Umbilical cord (tissue), 2 donors: ENCODE results near the gene MTNR1A. TPM values are rescaled to one million over a fixed set of nuclear protein-coding genes. Genes with fewer than 3 reads are reported as not detected.
"Not testable (repeated sequence)": the region's sequence is repeated elsewhere in the genome, so short reads cannot be mapped to it uniquely, and the experiment has no call there.

Experiments used
- DNase-seq: peaks from one replicate; pipeline ENCODE4 v3.0.0-alpha.2; 2015; ENCODE audit warnings: low spot score
- total RNA-seq: library from RNA; depleted of rRNA; stranded (reverse); fragments of >200 nt; gene quantifications from one replicate; pipeline ENCODE4 v1.2.3, GENCODE V29; 2014; ENCODE audit warnings: low replicate concordance; ENCODE audit not compliant: insufficient read depth

Gene MTNR1A
- total RNA-seq, 1 donor from 2014 or later = not detected

DNA sequence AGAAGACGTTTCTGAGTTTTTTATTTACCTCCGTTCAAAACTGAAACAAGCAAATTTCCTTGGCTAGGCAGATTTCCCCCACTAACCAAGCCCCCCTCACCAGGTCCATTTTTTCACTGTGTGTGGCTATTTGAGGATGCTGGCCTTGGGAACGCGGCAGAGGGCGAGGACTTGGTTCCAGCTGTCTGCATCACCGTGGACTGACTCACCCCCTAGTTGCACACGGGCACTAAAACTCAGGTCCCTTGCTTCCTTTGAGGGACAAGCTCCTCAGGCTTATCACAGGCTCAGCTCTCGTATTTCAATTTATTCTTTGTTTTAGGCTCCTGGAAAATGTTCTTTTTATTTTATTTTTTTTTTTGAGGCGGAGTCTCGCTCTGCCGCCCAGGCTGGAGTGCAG lies 8.4 kb upstream of the MTNR1A start:
- no peak for DNase-seq

DNA sequence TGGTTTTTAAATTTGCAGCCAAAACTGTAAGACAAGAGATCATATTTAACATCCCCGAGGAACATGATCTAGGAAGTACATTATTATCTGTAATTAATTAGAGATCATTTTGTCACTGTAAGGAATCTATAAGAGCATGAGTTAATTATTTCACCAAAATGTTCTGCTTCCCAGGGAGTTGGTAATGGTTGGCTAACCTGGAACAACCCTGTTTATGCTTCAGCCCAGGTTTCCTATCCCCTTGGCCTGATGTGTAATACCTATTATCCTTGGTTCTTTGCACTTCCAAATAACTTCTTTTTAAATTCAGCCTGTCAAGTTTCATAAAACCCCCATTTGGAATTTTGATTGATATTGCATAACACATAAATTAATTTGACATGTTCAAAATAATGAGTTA lies 6.4 kb upstream of the MTNR1A start:
- no peak for DNase-seq

DNA sequence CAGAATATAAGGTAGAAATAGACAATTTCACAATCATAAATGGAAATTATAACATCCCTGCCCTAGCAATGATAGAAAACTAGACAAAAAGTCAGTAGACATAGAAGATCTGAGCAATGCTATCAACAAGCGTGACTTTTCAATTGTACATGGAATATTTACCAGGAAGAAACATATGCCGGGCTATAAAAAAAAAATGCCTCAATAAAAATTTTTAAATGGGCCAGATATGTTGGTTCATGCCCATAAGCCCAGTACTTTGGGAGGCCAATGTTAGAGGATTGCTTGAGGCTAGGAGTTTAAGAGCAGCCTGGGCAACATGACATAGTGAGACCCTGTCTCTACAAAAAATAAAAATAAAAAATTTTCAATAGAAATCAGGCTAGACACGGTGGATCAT lies 5.3 kb upstream of the MTNR1A start:
- no peak for DNase-seq

DNA sequence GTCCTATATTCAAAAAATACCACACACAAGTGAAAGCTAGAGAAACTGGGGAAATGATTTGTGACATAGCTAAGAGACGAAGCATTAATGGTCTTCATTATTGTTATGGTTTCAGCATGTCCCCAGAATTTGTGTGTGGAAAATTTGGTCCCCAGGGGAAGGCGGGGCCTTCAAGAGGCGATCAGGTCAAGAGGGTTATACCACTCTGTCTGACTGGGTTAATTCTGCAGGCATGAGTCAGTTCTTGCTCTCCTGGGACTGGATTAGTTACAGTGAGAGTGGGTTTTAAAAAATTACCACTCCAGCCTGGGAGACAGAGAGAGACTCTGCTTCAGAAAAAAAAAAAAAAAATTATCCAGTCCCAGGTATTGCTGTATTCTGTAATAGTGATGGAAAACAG lies 2.1 kb upstream of the MTNR1A start:
- no peak for DNase-seq

DNA sequence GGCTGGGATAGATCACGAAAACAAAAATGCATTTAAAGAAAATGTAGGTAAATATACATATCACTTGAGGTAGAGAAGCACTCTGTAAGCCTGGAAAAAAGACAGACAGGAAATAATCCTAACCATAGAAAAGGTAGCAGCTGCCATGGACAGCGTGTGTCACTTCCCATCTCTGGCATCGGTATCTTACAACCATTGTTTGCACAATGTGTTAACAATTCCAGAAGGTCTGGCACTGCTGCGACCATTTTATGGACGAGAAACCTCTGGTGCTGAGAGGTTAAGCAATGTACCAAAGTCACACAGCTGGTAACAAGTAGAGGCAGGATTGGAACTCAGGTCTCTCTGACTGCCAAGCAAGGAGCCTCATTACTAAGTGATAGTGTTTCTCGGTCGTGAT lies 1.7 kb upstream of the MTNR1A start:
- no peak for DNase-seq

DNA sequence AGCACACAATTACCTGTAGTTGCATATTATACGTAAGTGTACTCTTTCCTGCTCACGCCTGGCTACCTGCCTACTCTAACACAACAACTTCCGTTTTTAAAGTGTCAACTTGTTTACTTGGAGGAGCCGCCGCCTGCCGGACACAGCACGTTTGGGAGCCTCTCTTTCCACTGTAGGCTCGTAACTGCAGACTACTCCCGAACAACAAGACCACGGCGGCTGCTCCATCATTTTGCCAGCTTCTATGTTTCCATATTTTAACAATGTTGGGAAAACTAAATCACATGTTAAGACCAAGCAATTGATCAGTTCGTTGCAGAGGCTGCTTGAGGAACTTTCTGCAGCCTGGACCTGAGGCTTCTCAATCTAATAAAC lies 841 bp downstream of the MTNR1A start:
- no peak for DNase-seq

DNA sequence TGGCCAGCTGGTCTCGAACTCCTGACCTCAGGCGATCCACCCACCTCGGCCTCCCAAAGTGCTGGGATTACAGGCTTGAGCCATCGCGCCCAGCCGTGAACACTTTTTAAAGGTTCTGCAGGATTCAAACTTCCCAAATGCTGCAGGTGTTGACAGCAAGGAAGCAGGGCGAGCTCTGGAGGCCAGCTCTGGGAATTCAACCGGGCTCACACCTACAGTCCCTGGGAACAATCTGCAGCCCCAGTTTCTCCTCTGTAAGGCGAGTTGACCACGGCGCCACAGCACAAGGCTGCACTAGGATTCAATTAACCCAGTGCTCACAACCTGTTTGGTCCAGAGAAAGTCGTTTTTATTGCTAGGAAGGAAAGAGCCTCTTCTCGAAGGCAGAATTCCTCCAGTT lies 1.6 kb downstream of the MTNR1A start:
- DNase-seq = no peak

DNA sequence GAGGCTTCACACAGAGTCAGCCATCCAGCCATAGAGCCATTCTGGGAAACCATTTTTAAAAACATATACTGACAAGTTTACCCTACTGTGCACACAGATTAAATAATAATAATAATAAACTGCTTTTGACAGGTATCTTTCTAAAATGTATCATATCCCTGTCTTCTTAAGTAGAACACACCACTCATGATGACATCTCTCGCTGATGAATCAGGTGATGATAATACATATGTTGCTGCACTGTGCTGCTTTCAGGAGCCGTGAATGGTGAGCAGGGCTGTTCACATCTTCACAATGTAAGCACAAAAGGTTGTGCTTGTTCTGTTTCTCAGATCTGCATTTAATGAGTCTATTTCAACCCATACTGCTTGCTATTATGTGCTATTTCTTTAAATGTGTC lies 3.5 kb downstream of the MTNR1A start:
- no peak for DNase-seq

DNA sequence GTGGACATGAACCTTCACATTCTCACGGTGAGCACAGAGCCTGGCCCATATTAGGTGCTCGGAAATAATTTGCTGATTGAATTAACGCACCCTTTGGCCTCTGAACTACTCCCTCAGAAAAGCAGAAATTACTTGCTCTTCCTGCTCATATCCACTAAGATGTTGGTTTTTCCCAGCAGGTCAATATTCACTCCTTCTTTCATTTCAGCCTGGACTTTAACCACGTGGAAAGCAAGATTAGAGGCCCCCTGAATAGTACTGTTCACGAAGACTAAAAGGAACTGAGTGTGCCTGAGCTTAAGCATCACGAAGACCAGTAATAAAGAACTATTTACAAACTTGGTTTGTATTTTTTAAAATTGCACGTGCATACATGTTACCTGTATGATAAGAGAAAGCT lies 9.9 kb downstream of the MTNR1A start:
- no peak for DNase-seq

DNA sequence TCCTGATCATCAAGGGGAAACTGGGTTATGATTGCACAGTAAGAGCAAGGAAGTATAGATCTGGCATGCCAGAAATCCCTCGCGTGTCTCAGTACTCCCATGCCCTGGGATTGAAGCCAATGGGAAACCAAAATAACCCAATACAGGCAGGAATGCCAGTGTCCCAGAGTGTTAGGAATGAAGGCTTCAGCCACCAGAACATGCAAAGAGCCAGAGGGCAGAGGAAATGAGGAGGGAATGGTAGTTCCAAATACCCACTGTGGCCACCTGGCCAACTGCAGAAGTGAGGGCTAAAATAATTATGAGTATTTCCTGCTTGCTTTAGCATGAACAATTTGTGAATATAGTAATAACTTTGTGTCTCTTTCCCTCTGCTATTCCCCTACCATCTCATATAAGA lies 12.2 kb downstream of the MTNR1A start:
- no peak for DNase-seq

DNA sequence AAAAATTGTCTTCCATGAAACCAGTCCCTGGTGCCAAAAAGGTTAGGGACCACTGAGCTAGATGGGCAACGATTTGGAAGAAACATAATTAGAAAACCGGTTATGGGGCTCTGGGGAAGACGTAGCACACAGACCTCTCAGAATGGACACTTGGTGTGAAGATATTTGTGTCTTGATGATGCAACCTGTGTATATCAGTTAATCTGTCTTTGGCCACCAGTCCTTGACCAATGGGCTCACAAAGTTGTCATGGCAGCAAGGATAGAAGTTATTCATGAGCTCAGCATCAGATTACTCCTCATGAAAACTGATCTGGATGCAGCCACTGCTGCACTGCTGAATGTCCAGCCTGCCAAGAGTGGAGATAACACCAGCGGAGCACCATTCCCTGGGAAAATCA lies 13.6 kb downstream of the MTNR1A start:
- DNase-seq = no peak

DNA sequence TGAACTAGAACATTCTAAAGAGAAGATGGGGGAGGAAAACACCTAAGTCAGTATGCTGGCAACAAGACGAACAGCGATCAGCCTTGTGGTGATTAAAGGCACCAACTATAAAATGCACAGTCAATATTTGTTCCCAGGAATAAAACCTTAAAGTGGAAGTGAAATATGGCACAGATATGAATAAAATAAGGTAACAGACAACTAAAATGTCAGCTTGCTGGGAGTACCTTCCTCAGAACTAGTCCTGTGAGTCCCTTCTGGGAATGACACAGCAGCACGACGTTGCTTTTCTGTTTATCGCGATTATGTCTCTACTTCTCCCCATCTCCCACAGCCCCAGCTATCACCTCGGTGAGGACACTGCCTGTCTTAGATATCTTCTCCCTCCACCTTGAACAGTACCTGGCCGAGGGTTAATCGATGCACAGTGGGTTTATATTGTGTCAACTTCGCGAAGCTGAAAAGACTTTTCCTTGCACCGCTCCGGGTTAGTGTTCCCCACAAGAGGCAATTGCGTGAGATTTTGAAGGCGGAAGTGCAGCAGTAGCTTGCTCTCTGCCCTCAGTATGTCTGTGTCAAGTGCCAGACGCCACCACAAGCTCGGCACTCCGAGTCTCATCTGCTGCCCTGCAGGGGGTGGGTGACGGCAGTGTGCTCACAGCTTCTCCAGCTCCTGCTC lies 17.4 kb downstream of the MTNR1A start:
- DNase-seq = no peak

DNA sequence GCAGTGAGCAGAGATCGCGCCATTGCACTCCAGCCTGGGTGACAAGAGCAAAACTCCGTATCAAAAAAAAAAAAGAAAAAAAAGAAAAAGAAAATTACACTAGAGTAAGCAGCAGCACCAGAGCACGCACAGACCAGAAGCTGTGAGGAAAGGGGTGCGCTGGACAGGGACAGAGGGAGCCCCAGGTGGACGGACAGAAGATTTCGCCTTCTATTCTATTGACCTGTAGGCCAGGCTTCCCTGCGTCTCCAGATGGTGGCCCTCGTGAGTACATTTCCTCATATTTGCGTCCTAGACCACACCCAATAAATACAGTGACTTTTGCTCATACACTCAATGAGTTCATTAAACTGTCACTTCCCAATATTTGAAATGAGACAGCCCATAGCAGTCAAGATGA lies 19.1 kb downstream of the MTNR1A start:
- DNase-seq = no peak

DNA sequence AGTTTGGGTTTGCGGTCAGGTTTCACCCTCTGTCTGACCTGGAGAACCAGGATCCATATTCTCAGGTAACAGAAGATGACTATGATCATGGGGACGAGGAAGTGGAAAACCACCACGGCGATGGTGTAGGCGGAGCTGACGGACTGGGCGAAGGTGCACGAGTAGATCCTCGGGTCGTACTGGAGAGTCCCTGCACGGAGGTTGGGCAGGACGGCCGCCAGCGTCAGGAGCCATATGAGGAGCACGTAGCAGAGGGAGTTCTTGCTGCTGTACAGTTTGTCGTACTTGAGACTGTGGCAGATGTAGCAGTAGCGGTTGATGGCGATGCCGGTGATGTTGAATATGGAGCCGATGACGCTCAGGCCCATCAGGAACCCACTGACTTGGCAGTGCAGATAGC lies 21.3 kb downstream of the MTNR1A start:
- no peak for DNase-seq

DNA sequence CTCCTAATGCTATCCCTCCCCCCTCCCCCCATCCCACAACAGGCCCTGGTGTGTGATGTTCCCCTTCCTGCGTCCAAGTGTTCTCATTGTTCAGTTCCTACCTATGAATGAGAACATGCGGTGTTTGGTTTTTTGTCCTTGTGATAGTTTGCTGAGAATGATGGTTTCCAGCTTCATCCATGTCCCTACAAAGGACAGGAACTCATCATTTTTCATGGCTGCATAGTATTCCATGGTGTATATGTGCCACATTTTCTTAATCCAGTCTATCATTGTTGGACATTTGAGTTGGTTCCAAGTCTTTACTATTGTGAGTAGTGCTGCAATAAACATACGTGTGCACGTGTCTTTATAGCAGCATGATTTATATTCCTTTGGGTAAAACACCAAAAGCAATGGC lies 31.4 kb downstream of the MTNR1A start:
- not testable (repeated sequence) for DNase-seq

DNA sequence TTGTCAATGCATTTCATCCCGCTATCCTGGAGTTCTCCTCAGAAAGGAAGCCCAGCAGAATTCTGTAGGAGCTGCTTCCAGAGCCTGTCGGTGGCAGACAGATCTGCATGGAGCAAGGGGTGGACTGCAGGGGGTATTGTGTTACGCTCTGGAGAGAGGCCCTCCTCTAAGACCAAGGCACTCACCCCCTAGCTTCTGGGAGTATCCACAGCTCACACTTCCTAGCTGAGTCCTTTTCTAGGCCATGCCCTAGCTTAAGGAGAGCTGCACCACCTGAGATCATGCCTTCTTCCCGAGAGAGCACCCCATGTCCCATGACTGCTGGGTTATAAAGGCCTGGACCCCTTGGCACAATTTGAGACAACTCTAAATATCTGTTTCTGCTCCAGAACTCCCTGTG lies 39.1 kb downstream of the MTNR1A start:
- no peak for DNase-seq

DNA sequence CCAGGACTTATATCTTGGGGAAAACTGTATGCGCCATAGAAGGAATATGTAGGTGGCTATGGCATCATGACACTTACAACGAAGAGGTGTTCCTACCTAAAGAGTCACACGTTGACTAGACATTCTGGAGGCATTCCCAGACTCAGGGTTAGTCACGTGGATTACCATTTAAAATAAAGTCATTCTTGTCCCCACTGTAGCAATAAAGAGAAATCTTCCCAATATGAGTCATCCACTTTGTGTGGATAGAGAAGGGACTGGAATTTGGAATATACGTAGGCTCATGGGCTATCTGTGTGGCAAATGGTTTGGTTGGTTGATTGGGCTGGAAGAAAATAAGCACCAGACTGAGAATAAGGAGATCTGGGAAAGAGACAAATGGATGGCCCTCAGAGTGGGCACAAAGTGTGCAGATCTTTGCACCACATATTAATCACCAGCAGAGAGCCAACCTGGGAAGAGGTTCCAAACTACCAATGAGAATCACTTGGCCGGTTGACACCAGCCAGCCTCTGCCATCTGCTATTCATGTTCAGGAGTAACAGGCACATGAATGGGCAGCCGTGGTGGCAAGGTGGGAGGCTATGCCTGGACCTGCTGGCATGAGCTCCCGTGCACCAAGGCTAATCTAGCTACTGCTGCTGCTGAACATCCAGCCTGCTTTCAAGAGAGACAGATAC lies 41.0 kb downstream of the MTNR1A start:
- no peak for DNase-seq

DNA sequence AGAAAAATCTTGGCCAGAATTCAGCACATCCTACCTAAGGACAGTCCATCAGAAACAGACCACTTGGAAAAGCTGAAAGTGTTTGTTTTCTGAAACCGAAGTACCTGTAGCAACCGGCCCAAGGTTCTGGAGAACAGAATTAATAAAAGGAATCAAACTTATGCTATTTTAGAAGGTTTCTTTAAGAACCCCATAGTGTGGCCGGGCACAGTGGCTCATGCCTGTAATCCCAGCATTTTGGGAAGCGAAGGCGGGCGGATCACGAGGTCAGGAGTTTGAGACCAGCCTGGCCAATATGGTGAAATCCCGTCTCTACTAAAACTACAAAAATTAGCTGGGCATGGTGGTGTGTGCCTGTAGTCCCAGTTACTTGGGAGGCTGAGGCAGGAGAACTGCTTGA lies 50.6 kb downstream of the MTNR1A start:
- not testable (repeated sequence) for DNase-seq

DNA sequence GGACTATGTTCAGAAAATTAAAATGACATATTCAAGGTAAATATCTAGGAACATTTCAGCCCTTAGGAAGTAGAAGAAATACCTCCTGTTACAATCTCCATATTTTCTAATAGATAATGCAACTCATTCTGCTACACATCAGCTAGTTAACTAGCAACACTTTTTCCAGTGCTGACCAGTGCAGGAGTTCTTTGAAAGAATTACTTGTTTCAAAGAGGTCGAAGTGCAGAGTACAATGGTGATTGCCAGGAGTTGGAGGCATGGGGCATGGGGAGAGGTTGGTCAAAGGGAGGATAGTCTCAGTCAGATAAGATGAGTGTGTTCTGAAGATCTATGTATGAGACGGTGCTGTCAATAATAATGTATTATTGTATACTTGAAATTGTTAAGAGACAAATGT lies 53.1 kb downstream of the MTNR1A start:
- DNase-seq = no peak

DNA sequence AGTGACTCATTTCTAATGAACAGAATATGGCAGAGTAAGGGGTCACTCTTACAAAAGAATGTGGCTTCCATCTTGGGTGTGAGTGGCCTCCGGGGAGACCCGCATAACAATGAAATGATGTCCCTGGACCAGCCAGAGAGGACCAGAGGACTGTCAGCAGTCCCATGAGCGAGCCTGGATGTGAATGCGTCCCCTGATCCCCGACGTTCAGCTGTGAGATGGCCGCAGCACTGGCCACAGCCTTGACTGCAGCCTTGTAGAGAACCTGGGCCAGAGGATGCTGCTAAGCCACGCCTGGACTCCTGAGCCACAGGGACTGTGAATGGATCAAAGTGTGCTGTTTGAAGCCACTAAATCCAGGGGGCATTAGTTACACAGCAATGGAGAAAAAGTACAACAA lies 53.8 kb downstream of the MTNR1A start:
- DNase-seq = no peak

DNA sequence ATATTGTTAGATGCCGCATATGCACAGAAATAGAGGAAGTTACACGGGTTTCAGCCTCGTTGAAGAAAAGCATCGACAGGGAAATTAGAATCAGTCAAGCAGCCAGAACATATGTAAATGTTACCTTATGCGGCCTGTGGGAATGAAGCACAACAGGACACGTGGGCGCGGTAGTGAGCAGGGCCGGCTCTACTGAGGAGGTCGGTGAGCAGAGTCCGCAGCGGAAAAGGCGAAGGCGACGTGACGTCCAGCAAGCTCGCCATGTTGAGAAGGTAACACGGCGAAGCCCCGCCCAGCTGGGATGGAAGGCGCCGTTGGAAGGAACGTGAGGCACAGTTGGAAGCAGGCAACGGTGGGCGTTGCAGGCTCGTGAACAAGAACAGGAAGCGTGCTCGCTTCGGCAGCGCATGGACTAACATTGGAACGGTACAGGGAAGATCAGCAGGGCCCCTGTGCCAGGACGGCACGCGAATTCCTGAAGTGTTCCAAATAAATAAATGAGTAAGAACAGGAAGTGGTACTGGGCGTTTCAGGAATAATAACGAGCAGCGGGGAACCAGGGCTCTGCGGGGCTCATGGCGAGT lies 54.6 kb downstream of the MTNR1A start:
- no peak for DNase-seq

DNA sequence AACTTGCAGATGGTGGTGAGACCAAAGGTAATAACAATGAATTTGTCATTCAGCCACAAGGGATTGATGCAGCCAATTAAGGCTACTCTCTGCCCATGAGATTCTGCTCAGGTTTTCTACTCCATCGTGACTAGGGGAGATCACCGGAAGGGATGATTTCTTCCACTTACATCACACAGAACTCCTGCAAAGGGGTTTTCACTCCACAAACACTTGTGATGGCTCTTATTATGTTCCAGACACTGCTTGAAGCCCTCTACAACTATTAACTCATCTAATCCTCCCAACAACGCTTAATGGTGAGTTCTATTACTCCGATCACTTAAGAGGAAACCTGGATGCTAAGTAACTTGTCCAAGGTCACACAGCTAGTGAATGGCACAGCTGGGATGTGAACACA lies 55.9 kb downstream of the MTNR1A start:
- DNase-seq = no peak

DNA sequence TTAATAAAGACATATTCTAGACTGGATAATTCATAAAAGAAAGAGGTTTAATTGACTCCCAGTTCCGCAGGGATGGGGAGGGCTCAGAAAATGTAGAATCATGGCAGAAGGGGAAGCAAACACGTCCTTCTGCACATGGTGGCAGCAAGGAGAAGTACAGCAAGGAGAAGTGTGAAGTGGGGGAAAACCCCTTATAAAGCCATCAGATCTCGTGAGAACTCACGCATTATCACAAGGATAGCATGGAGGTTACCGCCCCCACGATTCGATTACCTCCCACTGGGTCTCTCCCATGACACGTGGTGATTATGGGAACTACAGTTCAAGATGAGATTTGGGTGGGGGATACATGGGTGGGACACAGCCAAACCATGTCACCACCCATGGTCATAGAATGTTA lies 58.3 kb downstream of the MTNR1A start:
- DNase-seq = no peak
